Measurements from ENCODE around the gene PDXP.
"Not testable (repeated sequence)": the region's sequence is repeated elsewhere in the genome, so short reads cannot be mapped to it uniquely, and the experiment has no call there.

The PDXP gene, protein sequence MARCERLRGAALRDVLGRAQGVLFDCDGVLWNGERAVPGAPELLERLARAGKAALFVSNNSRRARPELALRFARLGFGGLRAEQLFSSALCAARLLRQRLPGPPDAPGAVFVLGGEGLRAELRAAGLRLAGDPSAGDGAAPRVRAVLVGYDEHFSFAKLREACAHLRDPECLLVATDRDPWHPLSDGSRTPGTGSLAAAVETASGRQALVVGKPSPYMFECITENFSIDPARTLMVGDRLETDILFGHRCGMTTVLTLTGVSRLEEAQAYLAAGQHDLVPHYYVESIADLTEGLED

DNA sequence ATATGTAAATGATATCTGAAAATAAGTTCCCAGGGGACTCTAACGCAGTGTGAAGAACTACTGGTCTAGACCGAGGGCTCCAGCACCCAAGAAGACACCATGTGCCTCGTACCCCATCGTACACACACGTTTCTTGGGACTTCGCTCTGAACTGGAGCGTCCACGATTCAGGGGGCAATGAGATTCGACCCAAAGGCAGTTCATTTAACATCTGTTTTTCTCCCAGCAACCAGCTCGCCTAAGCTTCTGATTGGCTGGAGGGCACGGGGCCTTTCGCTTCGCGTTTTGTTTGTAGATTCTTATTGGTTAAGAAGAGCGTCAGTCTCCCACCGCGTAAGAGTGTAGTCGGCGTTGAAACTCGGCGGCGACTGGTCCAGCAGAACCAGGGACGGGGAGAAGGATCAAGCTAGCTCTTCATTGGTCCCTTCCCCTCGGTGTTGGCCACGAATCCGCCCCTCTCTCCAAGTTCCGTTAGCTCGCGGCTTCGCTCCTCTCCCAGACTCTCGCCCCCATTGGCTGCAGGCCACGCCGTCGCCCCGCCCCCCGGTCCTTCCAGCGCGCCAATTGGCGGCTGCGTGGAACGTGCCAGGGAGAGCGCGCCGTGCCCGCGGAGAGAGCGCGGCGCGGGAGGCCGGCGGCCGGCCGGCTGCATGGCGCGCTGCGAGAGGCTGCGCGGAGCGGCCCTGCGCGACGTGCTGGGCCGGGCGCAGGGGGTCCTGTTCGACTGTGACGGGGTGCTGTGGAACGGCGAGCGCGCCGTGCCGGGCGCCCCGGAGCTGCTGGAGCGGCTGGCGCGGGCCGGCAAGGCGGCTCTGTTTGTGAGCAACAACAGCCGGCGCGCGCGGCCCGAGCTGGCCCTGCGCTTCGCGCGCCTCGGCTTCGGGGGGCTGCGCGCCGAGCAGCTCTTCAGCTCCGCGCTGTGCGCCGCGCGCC is at the start of gene PDXP:
TSS of gene PDXP (plus strand) at position 591 of the 933 bp plus-strand sequence. CDS start at position 651, 60 bp downstream.
- DNase-seq, result peak; percentile 91 to 96 (median 96)

DNA sequence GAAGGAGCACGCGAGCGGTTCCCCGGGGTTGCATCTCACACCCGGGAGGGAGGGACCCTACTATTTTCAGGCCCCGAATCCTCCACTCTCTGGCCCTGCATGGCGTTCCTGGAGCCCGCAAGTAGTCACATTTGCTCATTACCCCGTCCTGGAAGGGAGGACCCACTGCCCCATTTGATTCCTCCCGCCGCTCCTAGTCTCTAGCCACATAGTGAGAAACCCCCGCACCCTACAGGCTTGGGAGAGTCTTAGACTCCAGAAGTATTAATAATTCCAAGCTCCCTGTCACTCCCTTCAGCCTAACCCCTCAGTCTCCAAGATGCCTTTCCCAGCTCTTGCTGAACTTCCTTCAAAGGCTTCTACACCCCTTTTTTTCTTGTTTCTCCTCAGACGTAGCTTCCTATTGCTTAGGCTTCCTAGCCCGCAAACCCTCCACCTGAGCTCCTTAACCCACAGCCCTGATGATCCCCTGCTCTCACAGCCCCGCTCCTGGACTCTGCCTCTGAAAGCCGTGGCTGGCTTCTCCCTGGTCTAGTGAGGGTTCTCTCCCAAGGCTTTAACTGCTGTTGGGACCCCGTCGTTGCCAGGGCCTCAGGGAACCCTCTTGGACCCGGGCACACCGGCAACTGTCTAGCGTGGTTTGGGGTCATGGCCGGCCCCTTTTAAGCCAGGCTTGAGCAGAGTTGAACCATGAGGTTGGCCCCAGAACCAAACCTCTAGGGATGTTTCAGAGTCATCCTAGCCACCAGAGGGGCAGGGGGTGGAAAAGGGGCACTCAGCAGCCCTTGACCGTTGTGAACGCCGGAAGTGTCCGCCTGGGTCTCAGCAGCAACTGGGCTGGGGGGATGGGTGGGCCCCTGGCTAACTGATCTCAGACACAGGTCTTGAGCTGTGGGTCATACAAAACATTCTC is 49.0 kb upstream of the PDXP start:
- no peak for DNase-seq

DNA sequence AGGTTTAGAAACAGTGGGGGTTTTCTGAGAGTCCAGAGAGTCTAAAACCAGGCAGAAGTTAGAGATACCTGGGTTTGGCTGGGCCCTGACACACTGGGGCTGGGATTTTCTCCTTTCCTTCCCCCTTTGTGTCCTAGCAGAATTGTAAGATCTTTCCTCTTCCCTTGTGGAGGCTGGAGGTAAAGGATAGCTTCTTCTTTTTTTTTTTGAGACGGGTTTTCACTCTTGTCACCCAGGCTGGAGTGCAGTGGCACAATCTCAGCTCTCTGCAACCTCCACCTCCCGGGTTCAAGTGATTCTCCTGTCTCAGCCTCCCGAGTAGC is 48.4 kb upstream of the PDXP start:
- not testable (repeated sequence) for DNase-seq

DNA sequence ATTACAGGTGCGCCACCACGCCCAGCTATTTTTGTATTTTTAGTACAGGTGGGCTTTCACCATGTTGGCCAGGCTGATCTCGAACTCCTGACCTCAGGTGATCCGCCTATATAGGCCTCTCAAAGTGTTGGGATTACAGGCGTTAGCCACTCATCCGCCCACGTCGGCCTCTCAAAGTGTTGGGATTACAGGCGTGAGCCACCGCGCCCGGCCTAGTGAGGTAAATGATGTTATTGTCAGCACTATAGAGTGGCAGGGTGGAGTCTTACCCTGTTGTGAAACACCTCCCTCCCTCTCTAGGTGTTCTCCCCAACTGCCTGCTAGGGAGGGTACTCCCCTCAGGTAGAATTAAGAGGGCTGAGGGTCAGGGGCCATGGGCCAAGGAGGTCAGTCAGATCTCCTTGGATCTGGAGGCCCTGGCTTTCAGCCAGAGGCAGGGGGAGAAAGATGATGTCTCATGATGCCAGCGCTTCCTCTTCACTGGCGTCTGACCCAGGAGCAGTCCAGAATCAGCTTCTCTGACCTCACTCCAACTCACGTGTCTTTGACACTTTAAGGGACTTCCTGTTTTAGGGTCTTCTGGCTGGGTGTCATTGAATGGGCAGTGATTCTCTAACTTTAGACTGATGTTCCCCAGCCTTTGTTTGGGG is 47.9 kb upstream of the PDXP start:
- no peak for DNase-seq

DNA sequence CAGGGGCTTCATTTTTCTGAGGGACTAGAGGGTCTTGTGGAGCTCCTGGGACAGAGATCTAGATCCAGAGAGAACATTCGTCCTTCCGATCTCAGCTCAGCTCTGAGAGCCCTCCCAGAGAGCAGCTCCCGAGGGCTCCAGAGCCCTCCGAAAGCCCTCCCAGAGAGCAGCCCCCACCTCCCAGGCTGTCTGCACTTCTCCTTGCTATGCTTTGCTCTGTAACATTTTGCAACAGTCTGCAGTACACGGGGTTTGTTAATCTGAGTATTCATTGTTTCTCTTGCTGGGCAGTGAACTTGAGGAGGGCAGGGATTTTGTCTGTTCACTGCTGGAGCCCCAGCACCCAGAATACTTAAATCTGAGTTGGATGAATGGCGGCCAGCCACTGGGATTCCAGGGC is 47.3 kb upstream of the PDXP start:
- DNase-seq, result no peak

DNA sequence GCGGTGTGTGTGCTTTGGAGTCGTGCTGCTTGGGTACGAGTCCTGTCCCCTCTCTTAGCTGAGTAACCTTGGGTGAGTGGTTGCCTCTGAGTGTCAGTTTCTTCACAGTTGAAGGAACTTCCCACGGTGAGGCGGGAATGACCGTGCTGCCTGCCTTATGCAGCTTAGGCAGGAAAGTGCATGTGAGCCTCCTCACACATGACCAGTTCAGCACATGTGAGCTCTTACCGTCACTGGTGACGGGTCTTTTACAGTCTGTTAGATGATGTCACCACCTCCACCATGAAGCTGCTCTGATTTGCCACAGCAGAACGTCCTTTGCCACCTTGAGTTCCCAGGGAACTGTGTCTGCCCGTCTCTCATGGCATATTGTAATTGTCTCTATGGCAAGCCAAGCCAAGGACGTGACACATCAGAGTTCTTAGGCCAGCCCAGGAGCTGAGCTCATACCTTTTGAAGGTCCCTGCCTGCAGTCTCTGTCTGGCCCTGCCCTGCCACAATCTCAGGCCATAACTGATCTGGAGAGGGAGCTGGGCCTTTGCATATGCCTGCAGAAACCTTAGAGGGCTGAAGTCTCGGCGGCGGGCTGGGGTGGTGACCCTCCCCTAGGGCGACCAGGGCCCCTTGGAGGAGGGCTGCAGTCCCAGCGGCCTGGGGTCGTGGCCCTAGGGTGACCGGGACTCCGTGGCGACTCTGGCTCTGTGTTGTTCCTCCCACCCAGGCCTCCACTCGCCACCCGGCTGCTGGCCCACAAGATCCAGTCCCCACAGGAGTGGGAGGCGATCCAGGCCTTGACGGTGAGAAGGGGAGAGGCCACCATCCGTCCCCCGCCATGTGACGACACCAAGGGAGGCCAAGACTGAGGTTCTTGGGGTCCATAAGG is 42.1 kb upstream of the PDXP start:
- no peak for DNase-seq

DNA sequence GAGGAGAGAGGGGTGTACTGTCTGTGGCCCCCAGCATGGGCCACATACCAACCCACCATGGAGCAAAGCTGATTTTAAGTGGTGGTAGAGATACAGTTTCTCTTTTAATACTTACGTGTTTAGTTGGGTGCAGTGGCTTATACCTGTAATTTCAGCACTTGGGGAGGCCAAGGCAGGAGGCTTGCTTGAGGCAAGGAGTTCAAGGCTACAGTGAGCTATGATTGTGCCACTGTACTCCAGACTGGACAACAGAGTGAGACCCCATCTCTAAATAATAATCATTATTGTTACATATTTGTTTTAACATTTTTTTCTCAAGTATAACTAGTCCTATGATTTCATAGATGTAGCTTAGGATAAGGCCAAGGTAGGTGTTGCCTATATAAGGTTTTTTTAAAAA is 41.1 kb upstream of the PDXP start:
- DNase-seq, result no peak

DNA sequence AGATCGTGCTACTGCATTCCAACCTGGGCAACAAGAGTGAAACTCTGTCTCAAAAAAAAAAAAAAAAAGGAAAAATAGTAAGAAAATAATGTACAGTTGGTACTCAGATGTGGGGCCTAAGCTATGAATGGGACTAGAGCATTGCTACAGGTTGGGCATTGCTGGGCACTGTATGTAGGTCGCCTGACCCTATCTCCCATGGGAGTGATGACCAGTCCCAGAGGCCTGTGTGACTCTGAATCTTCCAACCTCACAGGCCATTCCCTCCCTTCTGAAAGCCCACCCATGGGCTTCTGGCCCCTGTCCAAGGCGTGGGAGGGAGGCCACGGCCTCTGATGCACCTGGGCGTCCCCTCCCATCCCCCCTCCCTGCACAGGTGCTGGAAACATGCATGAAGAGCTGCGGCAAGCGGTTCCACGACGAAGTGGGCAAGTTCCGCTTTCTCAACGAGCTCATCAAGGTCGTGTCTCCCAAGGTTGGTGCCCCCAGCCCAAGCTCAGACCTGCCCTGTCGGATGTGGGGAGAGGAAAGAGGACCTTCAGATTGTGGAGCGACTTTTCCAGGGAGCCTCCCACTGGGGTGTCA is 40.4 kb upstream of the PDXP start:
- DNase-seq, result no peak

DNA sequence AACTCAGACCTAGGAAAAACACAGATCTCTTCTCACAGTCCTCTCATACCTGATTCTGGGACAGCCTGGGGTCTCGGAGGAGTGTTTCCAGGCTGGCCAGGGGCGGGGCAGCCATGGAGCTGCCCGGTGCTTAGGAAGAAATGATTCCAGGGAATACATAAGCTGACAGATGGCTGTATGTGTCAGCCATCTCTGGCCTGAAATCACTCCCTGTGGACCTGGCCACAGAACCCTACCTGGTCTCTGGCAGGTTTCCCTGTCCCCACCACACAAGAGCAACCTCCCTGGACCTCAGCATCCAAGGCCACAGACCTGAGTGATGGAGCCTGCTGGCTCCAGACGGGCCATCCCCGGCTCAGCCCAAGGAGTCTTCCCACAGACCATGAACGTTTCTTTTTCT is 39.8 kb upstream of the PDXP start:
- DNase-seq, result no peak

DNA sequence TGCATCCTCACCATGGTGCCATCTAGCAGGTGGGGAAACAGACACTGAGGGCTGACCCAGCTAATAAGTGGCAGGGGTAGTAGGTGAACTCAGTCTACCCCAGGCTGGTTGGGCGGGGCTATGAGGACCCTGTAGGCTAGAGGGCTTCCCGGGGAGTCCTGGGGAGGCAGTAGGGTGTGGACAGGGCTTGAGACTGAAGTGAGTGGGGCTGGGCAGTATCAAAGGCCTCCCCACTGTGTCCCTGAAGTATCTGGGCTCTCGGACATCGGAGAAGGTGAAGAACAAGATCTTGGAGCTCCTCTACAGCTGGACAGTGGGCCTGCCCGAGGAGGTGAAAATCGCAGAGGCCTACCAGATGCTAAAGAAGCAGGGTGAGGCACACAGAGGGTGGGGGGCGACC is 38.5 kb upstream of the PDXP start:
- no peak for DNase-seq

DNA sequence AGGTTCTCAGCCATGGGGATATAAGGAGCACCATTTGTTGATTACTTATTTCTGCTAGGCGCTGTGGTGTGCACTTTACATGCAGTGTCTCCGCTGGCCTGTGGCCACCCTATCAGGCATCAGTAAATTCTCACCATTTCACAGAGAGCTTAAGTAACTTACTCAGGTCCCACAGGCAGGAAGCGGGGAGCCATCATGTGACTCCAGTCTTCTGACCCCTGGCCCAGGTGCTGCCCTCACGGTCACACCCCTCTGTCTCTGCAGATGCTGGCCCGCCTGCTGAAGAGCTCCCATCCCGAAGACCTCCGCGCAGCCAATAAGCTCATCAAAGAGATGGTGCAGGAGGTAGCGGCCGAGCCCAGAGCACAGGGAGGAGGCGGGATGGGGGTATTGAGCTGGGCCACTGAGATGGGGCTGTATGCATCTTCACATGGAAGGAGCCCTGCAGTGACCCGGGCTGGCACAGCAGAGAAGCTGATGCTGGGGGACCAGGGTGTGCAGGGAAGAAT is 37.1 kb upstream of the PDXP start:
- no peak for DNase-seq

DNA sequence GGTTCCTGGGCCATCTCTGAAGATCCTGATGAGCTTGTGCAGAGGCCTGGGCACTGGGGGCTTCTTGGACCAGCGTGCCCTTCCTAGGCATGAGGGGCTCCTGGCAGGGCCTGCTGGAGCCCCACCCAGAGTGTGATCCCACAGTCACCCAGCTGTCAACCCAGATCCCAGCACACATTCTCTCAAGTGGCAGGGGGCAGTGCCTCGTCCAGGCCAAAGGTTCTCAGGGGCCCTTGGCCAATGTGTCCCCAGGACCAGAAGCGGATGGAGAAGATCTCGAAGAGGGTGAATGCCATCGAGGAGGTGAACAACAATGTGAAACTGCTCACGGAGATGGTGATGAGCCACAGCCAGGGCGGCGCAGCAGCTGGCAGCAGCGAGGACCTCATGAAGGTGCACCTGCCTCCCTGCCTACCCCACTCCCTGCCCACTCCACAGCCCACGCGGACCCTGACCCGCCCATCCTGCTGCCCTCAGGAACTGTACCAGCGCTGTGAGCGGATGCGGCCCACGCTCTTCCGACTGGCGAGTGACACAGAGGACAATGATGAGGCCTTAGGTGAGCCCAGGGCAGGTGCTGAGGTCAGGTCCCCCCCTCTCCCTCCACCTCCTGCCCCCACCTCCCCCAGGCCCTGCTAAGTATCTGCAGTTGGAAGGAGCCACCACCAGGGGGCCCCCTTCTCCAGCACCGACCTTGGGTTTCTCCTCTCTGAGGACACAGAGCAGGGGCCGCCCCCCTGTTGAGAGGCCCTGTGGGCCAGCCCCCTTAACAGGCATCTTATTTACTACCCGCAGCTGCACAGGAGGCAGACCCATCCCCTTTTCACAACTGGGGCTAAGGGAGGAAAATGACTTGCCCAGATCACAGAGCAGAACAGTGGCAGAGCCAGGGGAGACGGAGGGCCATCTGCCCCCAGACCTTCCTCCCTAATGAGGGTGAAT is 35.2 kb upstream of the PDXP start:
- peak; percentile 54 to 67 (median 60) for DNase-seq

DNA sequence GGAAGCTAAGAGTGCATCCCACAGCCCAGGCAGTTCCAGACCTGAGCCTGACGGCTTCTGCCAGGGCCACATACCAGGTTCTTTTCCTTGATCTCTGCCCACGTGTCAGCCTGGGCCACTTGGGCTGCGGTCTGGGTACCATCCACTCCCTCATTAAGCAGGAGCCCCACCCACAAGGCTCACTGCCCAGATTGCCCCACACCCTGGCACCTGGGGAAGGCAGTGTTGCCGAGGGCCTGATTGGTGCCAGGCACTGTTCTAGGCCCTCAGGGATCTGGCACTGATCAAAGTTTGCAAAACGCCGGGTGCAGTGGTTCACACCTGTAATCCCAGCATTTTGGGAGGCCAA is 34.5 kb upstream of the PDXP start:
- DNase-seq, result no peak

DNA sequence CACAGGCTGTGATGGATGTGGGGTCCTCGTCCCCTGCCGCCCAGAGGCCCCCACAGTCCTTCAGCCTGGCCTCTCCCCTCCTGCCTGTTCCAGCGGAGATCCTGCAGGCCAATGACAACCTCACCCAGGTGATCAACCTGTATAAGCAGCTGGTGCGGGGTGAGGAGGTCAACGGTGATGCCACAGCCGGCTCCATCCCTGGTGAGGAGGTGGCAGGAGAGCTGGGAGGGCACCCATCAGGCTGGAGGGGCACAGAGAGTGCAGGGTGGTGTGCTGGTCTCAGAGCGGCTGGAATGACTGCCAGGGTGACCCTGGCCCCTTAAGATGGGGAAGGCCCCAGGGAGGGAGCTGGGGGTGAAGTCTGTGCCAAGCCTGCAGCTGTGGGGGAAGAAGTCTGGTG is 33.6 kb upstream of the PDXP start:
- no peak for DNase-seq

DNA sequence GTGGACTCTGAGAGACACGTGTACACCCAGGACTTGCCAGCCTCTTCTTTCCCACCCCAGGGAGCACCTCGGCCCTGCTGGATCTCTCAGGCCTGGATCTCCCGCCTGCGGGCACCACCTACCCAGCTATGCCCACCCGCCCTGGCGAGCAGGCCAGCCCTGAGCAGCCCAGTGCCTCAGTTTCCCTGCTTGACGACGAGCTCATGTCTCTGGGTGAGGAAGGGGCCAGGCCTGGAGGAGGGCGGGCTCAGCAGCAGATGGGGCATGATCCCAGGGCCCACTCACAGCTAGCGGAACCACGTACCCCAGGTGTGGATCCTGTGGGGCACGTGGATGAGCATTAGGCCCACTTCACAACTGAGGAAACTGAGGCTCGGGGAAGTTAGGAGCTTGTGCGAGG is 32.8 kb upstream of the PDXP start:
- DNase-seq, result no peak

DNA sequence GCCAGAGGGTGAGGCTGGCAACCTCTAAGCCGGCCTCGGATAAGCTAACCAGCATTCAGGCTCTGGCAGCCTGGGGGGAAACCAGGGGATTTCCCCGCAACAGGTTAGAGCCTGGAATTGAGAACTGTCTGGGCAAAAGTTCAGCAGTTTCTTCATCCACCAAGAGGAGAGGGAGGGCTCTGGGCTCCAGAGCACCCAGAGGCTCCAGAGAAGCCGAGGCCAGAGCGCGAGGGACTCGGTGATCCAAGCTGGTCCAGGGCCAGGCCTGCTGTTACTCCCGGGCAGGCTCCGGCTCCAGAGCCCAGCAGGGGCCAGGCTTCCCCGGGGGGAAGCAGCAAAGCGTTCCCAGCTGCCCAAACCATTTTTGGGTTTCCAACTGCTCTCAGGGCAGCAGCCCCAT is 32.4 kb upstream of the PDXP start:
- no peak for DNase-seq

DNA sequence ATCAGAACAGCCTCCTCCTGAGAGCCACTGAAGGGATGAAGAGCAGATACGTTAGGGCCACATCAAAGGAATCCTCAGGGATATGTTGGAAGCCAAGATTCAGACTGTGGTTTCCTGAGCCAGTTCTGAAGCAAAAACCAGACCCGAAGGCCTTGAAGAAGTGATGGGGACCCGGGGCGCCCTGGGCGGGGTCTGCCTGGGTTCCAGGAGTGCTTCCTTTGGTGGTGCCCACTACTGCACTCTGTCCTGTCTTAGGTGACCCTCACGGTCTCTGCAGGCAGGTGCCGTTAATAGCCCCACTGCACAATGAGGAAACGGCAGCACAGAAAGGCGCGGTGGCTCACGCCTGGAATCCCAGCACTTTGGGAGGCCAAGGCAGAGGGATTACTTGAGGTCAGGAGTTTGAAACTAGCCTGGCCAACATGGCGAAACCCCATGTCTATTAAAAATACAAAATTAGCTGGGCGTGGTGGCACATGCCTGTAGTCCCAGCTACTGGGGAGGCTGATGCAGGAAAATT is 31.9 kb upstream of the PDXP start:
- no peak for DNase-seq

DNA sequence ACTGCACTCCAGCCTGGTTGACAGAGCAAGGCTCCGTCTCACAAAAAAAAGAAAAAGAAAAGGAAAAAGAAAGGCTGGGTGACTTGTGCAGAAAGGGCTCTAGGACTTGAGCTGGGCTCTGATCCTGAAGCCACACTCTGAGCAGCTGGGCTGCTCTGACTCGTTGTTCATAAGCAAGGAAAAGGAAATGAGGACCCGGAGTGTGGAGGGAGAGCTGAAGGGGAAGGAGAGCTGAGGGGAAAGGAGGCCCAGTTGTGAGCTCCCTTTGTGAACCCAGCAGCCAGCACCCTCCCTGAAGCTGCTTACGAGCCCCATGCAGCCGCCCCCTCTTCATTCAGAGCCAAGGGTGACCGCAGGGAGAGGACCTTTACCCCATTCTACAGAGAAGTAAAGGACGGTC is 31.4 kb upstream of the PDXP start:
- DNase-seq, result no peak

DNA sequence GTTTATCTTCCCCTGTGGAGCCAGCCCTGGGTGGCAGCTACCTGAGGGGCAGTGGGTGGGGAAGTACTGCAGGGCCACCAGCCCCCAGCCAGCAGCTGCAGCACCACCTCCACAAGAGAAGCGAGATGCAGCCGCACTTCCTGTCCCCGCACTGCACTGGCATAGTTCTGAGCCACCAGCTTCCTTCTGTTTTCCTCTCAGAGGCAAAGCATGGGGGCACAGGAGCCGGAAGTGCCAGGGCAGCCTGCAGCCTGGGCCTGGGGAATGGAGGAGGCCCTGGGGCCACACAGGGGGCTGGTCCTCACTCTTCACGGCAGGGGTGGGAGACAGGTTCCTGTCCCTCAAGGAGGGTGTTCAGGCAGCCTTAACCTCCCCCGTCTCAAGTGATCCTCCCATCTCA is 31.0 kb upstream of the PDXP start:
- DNase-seq, result peak in 3 of 4 experiments; percentile 21 to 45 (median 36)

DNA sequence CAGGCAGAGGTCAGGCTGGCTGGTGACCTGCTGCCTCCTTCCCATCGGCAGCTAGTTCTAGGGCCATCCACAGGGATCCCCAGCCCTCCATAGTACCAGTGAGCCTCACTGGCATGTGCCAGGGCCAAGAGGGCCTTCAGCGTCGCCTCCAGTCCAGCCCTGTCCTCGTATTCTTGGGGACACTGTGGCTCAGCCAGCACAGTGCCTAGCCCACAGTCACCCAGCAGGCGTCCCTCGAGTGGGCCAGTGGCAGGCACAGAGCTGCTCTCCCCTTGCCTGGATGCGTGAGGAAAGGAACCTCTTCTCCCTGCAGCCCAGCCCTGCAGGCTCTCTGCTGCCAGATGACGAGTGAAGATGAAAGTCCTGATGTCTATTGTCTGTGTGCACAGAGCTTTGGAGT is 29.7 kb upstream of the PDXP start:
- DNase-seq, result no peak
